IMR-90 (cell line): ENCODE measurements around the gene MCUB. TPM values are rescaled to one million over a fixed set of nuclear protein-coding genes. Genes with fewer than 3 reads are reported as not detected.

ENCODE experiments used
- ATAC-seq: fragments of 200-7000 bp; cut with Tn5 transposase; 2 replicates; pipeline ENCODE4 v1.9.1; 2020; ENCODE audit warnings: low read depth, mild to moderate bottlenecking, moderate library complexity
- BruUV-seq: library from RNA; stranded (reverse); fragments of 400-500 nt; replicated peaks from 2 replicates; lab custom pipeline; 2021; lab: Mats Ljungman, UMichigan
- CTCF ChIA-PET: fragments of 300-600 bp; formaldehyde crosslinking; extraction: SDS; loops from one replicate; lab custom pipeline; 2021; ENCODE audit warnings: antibody characterized with exemption; lab: Yijun Ruan, JAX
- POLR2A ChIA-PET: fragments of 300-600 bp; sonication (Branson Sonifier 250); formaldehyde crosslinking; loops from one replicate; lab custom pipeline; 2022; ENCODE audit warnings: antibody characterized with exemption; ENCODE audit not compliant: unreplicated experiment; lab: Charles Lee
- DNase-seq: peaks from one replicate; pipeline ENCODE4 v3.0.0; 2013
- H2AFZ ChIP-seq: replicated peaks from 2 replicates; pipeline ENCODE3; 2013; ENCODE audit warnings: low read length, mild to moderate bottlenecking; ENCODE audit not compliant: poor library complexity
- H2AK5ac ChIP-seq: 2 replicates; pipeline ENCODE4 v1.6.1; 2013; ENCODE audit warnings: low read depth, low read length, inconsistent platforms
- H2AK9ac ChIP-seq: replicated peaks from 2 replicates; pipeline ENCODE3; 2013; ENCODE audit warnings: mild to moderate bottlenecking, low read depth, low read length, moderate library complexity; ENCODE audit not compliant: poor library complexity
- H2BK120ac ChIP-seq: 2 replicates; pipeline ENCODE4 v1.6.1; 2013; ENCODE audit warnings: low read depth, low read length, inconsistent platforms
- H2BK15ac ChIP-seq: 3 replicates; pipeline ENCODE4 v1.6.1; 2013; ENCODE audit warnings: low read depth, low read length, inconsistent platforms
- H2BK20ac ChIP-seq: 2 replicates; pipeline ENCODE4 v1.6.1; 2013; ENCODE audit warnings: low read depth, mild to moderate bottlenecking, inconsistent platforms, low read length, moderate library complexity
- H2BK5ac ChIP-seq: 2 replicates; pipeline ENCODE4 v1.6.1; 2013; ENCODE audit warnings: mild to moderate bottlenecking, low read depth, low read length, inconsistent platforms; ENCODE audit not compliant: poor library complexity, severe bottlenecking
- H3K14ac ChIP-seq: replicated peaks from 2 replicates; pipeline ENCODE4 v1.6.1; 2013; ENCODE audit warnings: low read depth, low read length, inconsistent platforms
- H3K18ac ChIP-seq: 2 replicates; pipeline ENCODE4 v1.6.1; 2013; ENCODE audit warnings: low read depth, low read length, control low read depth
- H3K23ac ChIP-seq: 2 replicates; pipeline ENCODE4 v1.6.1; 2013; ENCODE audit warnings: low read depth, low read length, inconsistent platforms
- H3K27ac ChIP-seq: 2 replicates; pipeline ENCODE4 v1.5.1; 2013; ENCODE audit warnings: mild to moderate bottlenecking, control low read depth, low read length; ENCODE audit not compliant: insufficient read depth
- H3K27me3 ChIP-seq: 2 replicates; pipeline ENCODE4 v1.6.1; 2013; ENCODE audit warnings: low read length; ENCODE audit not compliant: control insufficient read depth, insufficient read depth
- H3K36me3 ChIP-seq: 2 replicates; pipeline ENCODE4 v1.6.1; 2013; ENCODE audit warnings: low read length, mixed read lengths; ENCODE audit not compliant: control insufficient read depth, insufficient read depth
- H3K4ac ChIP-seq: 2 replicates; pipeline ENCODE4 v1.6.1; 2013; ENCODE audit warnings: low read depth, low read length, inconsistent platforms
- H3K4me1 ChIP-seq: 2 replicates; pipeline ENCODE4 v1.6.1; 2013; ENCODE audit warnings: low read length, mixed read lengths; ENCODE audit not compliant: control insufficient read depth, insufficient read depth
- H3K4me2 ChIP-seq: 2 replicates; pipeline ENCODE4 v1.6.1; 2013; ENCODE audit warnings: low read depth, mild to moderate bottlenecking, control low read depth, low read length, moderate library complexity
- H3K4me3 ChIP-seq: 2 replicates; pipeline ENCODE4 v1.5.1; 2013; ENCODE audit warnings: low read depth, mild to moderate bottlenecking, control low read depth, low read length, moderate library complexity; ENCODE audit not compliant: insufficient read depth
- H3K56ac ChIP-seq: 2 replicates; pipeline ENCODE4 v1.6.1; 2013; ENCODE audit warnings: low read length, inconsistent platforms; ENCODE audit not compliant: insufficient read depth; ENCODE audit errors: extremely low read depth
- H3K79me1 ChIP-seq, 2 experiments: 2 replicates each; pipeline ENCODE4 v1.6.1; 2013; ENCODE audit warnings: low read length in 2 of 2, inconsistent platforms in 1 of 2, low read depth in 1 of 2
- H3K9ac ChIP-seq: 2 replicates; pipeline ENCODE4 v1.6.1; 2013; ENCODE audit warnings: low read depth, low read length, control low read depth
- H3K9me1 ChIP-seq: 2 replicates; pipeline ENCODE4 v1.6.1; 2013; ENCODE audit warnings: low read length, inconsistent platforms; ENCODE audit not compliant: insufficient read depth
- H3K9me3 ChIP-seq: 2 replicates; pipeline ENCODE4 v1.6.1; 2013; ENCODE audit warnings: low read length; ENCODE audit not compliant: control insufficient read depth, insufficient read depth
- H4K20me1 ChIP-seq: 2 replicates; pipeline ENCODE4 v1.6.1; 2013; ENCODE audit warnings: low read length, inconsistent platforms; ENCODE audit not compliant: insufficient read depth
- H4K5ac ChIP-seq: 2 replicates; pipeline ENCODE4 v1.6.1; 2013; ENCODE audit warnings: mild to moderate bottlenecking, low read depth, low read length, control low read depth
- H4K8ac ChIP-seq, 2 experiments: 2 replicates each; pipeline ENCODE4 v1.6.1; 2013; ENCODE audit warnings: low read depth in 2 of 2, low read length in 2 of 2, control low read depth in 1 of 2, inconsistent platforms in 1 of 2
- H4K91ac ChIP-seq: 2 replicates; pipeline ENCODE4 v1.6.1; 2013; ENCODE audit warnings: low read depth, low read length, inconsistent platforms; ENCODE audit not compliant: insufficient read depth
- BHLHE40 ChIP-seq: fragments of 150-350 bp; IDR thresholded peaks from 2 replicates; pipeline ENCODE4 v1.6.1; 2016; ENCODE audit warnings: mild to moderate bottlenecking, low read depth, low read length
- CEBPB ChIP-seq: IDR thresholded peaks from 2 replicates; pipeline ENCODE4 v1.6.1; 2012; ENCODE audit warnings: low read depth, low read length, improper control_type of control experiment
- CHD1 ChIP-seq: IDR thresholded peaks from 2 replicates; pipeline ENCODE4 v1.6.1; 2012; ENCODE audit warnings: low read depth, low read length, improper control_type of control experiment
- CTCF ChIP-seq: conservative IDR thresholded peaks from 2 replicates; pipeline ENCODE4 v1.5.1; 2012; ENCODE audit warnings: mild to moderate bottlenecking, low read depth, low read length, improper control_type of control experiment
- ELK1 ChIP-seq: fragments of 150-350 bp; IDR thresholded peaks from 2 replicates; pipeline ENCODE4 v1.6.1; 2016; ENCODE audit warnings: low read depth, mild to moderate bottlenecking, low read length, moderate library complexity, borderline replicate concordance
- FOS ChIP-seq: fragments of 150-350 bp; IDR thresholded peaks from 2 replicates; pipeline ENCODE4 v1.6.1; 2016; ENCODE audit warnings: low read depth, low read length
- MAFK ChIP-seq: IDR thresholded peaks from 2 replicates; pipeline ENCODE4 v1.6.1; 2012; ENCODE audit warnings: low read depth, low read length, improper control_type of control experiment
- MAZ ChIP-seq: IDR thresholded peaks from 2 replicates; pipeline ENCODE4 v1.6.1; 2012; ENCODE audit warnings: low read depth, mild to moderate bottlenecking, low read length, improper control_type of control experiment, moderate library complexity, borderline replicate concordance
- MXI1 ChIP-seq: IDR thresholded peaks from 2 replicates; pipeline ENCODE4 v1.6.1; 2012; ENCODE audit warnings: low read depth, mild to moderate bottlenecking, low read length, moderate library complexity, borderline replicate concordance
- NFE2L2 ChIP-seq: fragments of 150-350 bp; IDR thresholded peaks from 2 replicates; pipeline ENCODE4 v1.6.1; 2016; ENCODE audit warnings: low read depth, mild to moderate bottlenecking, low read length
- RAD21 ChIP-seq: IDR thresholded peaks from 2 replicates; pipeline ENCODE4 v1.6.1; 2012; ENCODE audit warnings: low read length, improper control_type of control experiment
- RFX5 ChIP-seq: IDR thresholded peaks from 2 replicates; pipeline ENCODE4 v1.8.0; 2012; ENCODE audit warnings: low read depth, mild to moderate bottlenecking, low read length, moderate library complexity
- SMC3 ChIP-seq: fragments of 150-350 bp; IDR thresholded peaks from 2 replicates; pipeline ENCODE4 v1.6.1; 2016; ENCODE audit warnings: low read depth, mild to moderate bottlenecking, antibody characterized with exemption, low read length, moderate library complexity
- USF2 ChIP-seq: fragments of 150-350 bp; IDR thresholded peaks from 2 replicates; pipeline ENCODE4 v1.6.1; 2017; ENCODE audit warnings: mild to moderate bottlenecking, antibody characterized with exemption, low read length, low read depth
- WGBS, 2 experiments: methylation state at CpG; one replicate each; pipeline versions ENCODE4 v1.1.5 to v1.1.7; 2013; ENCODE audit warnings: missing lambda C conversion rate in 2 of 2; ENCODE audit not compliant: insufficient read length in 1 of 2; ENCODE audit errors: extremely low coverage in 2 of 2; 5-methylcytosine and 5-hydroxymethylcytosine counted together
- dilution Hi-C: fragments of 300-500 bp; cut with HindIII; formaldehyde crosslinking; loops from one replicate; pipeline ENCODE4 v1.14.3; 2018; ENCODE audit warnings: low sequenced_read_pairs; ENCODE audit not compliant: unreplicated experiment
- in situ Hi-C: fragments of 300-500 bp; cut with MboI; formaldehyde crosslinking; loops from 3 replicates; pipeline ENCODE4 v1.14.3; 2019; ENCODE audit warnings: low sequenced_read_pairs, inconsistent platforms, mixed read lengths
- intact Hi-C: fragments of 100-400 bp; cut with micrococcal nuclease; formaldehyde crosslinking; loops from 2 replicates; pipeline ENCODE4 v1.10.0; 2022
- polyA plus RNA-seq, 3 experiments: library from polyadenylated mRNA; depleted of rRNA; stranded (reverse); fragments of >200 nt; gene quantifications; 2 replicates each; pipeline ENCODE4 v1.2.3, GENCODE V29; 2012; ENCODE audit warnings: low replicate concordance in 1 of 3
- total RNA-seq: library from RNA; depleted of rRNA; stranded (reverse); fragments of >200 nt; gene quantifications from 2 replicates; pipeline ENCODE4 v1.2.3, GENCODE V29; 2012

The MCUB gene
- total and polyA plus RNA-seq, 2 of the 4 experiments (the other 2 are of a cell fraction) = 18.5 to 20.4 TPM

GRCh38 chr4:109648266-109648996, 88.4 kb downstream of the MCUB start:
- no peak overlapping the region for H2AK5ac ChIP-seq
- H2AK9ac ChIP-seq = no peak overlapping the region
- ATAC-seq = no peak
- H3K9me3 ChIP-seq = no peaks in the 10 kb centered on the region
- no peaks in the 10 kb centered on the region for H4K20me1 ChIP-seq
- no peak overlapping the region for H2BK15ac ChIP-seq
- no peak overlapping the region for H4K91ac ChIP-seq
- no peak overlapping the region for H3K4ac ChIP-seq
- H3K14ac ChIP-seq = no peak overlapping the region
- no peak overlapping the region for H3K23ac ChIP-seq
- H3K9me1 ChIP-seq = no peaks in the 10 kb centered on the region
- no peak overlapping the region for H3K18ac ChIP-seq
- H2BK120ac ChIP-seq = no peak overlapping the region
- no peak for DNase-seq
- no peak overlapping the region for H2AFZ ChIP-seq
- H4K5ac ChIP-seq = no peak overlapping the region
- in situ Hi-C loops = no loop called here
- WGBS, 2 experiments = no CpG with 5 or more reads among the region's 5 CpGs
- H3K27me3 ChIP-seq = no peaks in the 10 kb centered on the region
- H3K79me1 ChIP-seq = no peaks in the 10 kb centered on the region; a peak in 1 of 4 replicates
- intact Hi-C loops = no loop called here
- no peak overlapping the region for H3K56ac ChIP-seq
- H3K9ac ChIP-seq = no peak overlapping the region
- H2BK5ac ChIP-seq = no peak overlapping the region
- no peak overlapping the region for H2BK20ac ChIP-seq
- H3K27ac ChIP-seq = no peak overlapping the region
- H4K8ac ChIP-seq = no peak overlapping the region
- H3K4me1 ChIP-seq = no peaks in the 10 kb centered on the region
- no peak overlapping the region for H3K4me2 ChIP-seq
- POLR2A ChIA-PET = no interaction called here
- TF ChIP-seq RFX5 (no peak), MAZ (no peak), ELK1 (no peak), CHD1 (no peak), NFE2L2 (no peak), CEBPB (no peak), BHLHE40 (no peak), SMC3 (no peak), USF2 (no peak), MXI1 (no peak), MAFK (no peak), CTCF (no peak), RAD21 (no peak), FOS (no peak)
- CTCF ChIA-PET = interaction anchor here (0.6 kb wide), 2 partner anchors 10 to 54 kb away, joined by 3 read pairs; no protein-coding TSS in a partner anchor
- H3K4me3 ChIP-seq = no peak overlapping the region
- BruUV-seq = no TSS peak
- no peaks in the 10 kb centered on the region for H3K36me3 ChIP-seq
- dilution Hi-C loops = no loop called here
